Neural cell (in vitro differentiated cells): ENCODE results near the gene ST3GAL2. TPM values are rescaled to one million over a fixed set of nuclear protein-coding genes. Genes with fewer than 3 reads are reported as not detected.

ENCODE experiments used
- H2AFZ ChIP-seq: fragments of 200-600, 300-800 bp; sonication (generic), shearing (Covaris generic); 2 replicates; pipeline ENCODE4 v1.6.0; 2014; ENCODE audit warnings: low read depth, mild to moderate bottlenecking, antibody characterized with exemption, low read length, moderate library complexity
- H3F3A ChIP-seq: fragments of 200-600 bp; shearing (Covaris generic); 2 replicates; pipeline ENCODE4 v1.6.1; 2016; ENCODE audit warnings: mild to moderate bottlenecking, moderate library complexity, mixed read lengths, antibody characterized with exemption, low read length; ENCODE audit not compliant: insufficient read depth, poor library complexity, severe bottlenecking
- H3K27ac ChIP-seq: fragments of 200-600, 300-800 bp; sonication (generic), shearing (Covaris generic); 2 replicates; pipeline ENCODE4 v1.5.1; 2014; ENCODE audit warnings: mild to moderate bottlenecking, low read length, moderate library complexity
- H3K27me3 ChIP-seq: fragments of 300-800, 200-600 bp; sonication (generic), shearing (Covaris generic); 2 replicates; pipeline ENCODE4 v1.6.0; 2014; ENCODE audit warnings: mild to moderate bottlenecking, low read depth, low read length, moderate library complexity; ENCODE audit not compliant: insufficient read depth
- H3K36me3 ChIP-seq: fragments of 300-800, 200-600 bp; sonication (generic), shearing (Covaris generic); 2 replicates; pipeline ENCODE4 v1.5.1; 2014; ENCODE audit warnings: mild to moderate bottlenecking, antibody characterized with exemption, low read length, moderate library complexity; ENCODE audit not compliant: insufficient read depth
- H3K4me2 ChIP-seq: fragments of 300-800, 200-600 bp; sonication (generic), shearing (Covaris generic); 2 replicates; pipeline ENCODE4 v1.6.0; 2014; ENCODE audit warnings: mild to moderate bottlenecking, low read length
- H3K4me3 ChIP-seq: fragments of 300-800, 200-600 bp; sonication (generic), shearing (Covaris generic); 2 replicates; pipeline ENCODE4 v1.5.1; 2014; ENCODE audit warnings: mild to moderate bottlenecking, low read length, moderate library complexity
- H3K79me2 ChIP-seq: fragments of 200-600 bp; shearing (Covaris generic); replicated peaks from 2 replicates; pipeline ENCODE4 v1.6.0; 2014; ENCODE audit warnings: mild to moderate bottlenecking, low read length, moderate library complexity; ENCODE audit not compliant: insufficient read depth
- H3K9ac ChIP-seq: fragments of 300-800, 200-600 bp; sonication (generic), shearing (Covaris generic); 2 replicates; pipeline ENCODE4 v1.6.1; 2016; ENCODE audit warnings: mild to moderate bottlenecking, low read length, mixed read lengths
- H3K9me2 ChIP-seq: fragments of 200-600 bp; shearing (Covaris generic); 2 replicates; pipeline ENCODE4 v1.6.1; 2016; ENCODE audit warnings: mild to moderate bottlenecking, low read length, mixed read lengths; ENCODE audit not compliant: insufficient read depth
- H3K9me3 ChIP-seq: fragments of 200-600, 300-800 bp; sonication (generic), shearing (Covaris generic); 2 replicates; pipeline ENCODE4 v1.6.1; 2016; ENCODE audit warnings: mild to moderate bottlenecking, mixed run types, low read length, moderate library complexity, mixed read lengths
- H4K20me1 ChIP-seq: fragments of 200-600 bp; shearing (Covaris generic); 2 replicates; pipeline ENCODE4 v1.6.1; 2016; ENCODE audit warnings: mild to moderate bottlenecking, mixed run types; ENCODE audit not compliant: insufficient read depth
- EP300 ChIP-seq: fragments of 450-650 bp; conservative IDR thresholded peaks from 2 replicates; pipeline ENCODE4 v1.6.1; 2014; ENCODE audit warnings: antibody characterized with exemption, mild to moderate bottlenecking, moderate library complexity; ENCODE audit not compliant: poor library complexity, severe bottlenecking
- EZH2 ChIP-seq: fragments of 200-600, 300-800 bp; shearing (Covaris generic), sonication (generic); IDR thresholded peaks from 2 replicates; pipeline ENCODE4 v1.6.1; 2014; ENCODE audit warnings: antibody characterized with exemption, low read length, borderline replicate concordance, mild to moderate bottlenecking; ENCODE audit not compliant: insufficient read depth, poor library complexity, severe bottlenecking
- MXI1 ChIP-seq: fragments of 450-650 bp; conservative IDR thresholded peaks from 2 replicates; pipeline ENCODE4 v1.6.1; 2014; ENCODE audit warnings: antibody characterized with exemption, mild to moderate bottlenecking; ENCODE audit not compliant: poor library complexity, severe bottlenecking
- POLR2AphosphoS5 ChIP-seq: IDR thresholded peaks from 2 replicates; pipeline ENCODE4 v1.6.1; 2012
- RAD21 ChIP-seq: fragments of 450-650 bp; conservative IDR thresholded peaks from 2 replicates; pipeline ENCODE4 v1.6.1; 2014; ENCODE audit warnings: antibody characterized with exemption, mild to moderate bottlenecking, moderate library complexity
- REST ChIP-seq: IDR thresholded peaks from 2 replicates; pipeline ENCODE4 v1.6.1; 2012; ENCODE audit warnings: borderline replicate concordance
- SMC3 ChIP-seq: fragments of 450-650 bp; conservative IDR thresholded peaks from 2 replicates; pipeline ENCODE4 v1.6.1; 2014; ENCODE audit warnings: antibody characterized with exemption, mild to moderate bottlenecking, moderate library complexity; ENCODE audit not compliant: poor library complexity
- TAF1 ChIP-seq: IDR thresholded peaks from 2 replicates; pipeline ENCODE4 v1.6.1; 2012; ENCODE audit warnings: low read depth
- polyA plus RNA-seq: library from polyadenylated mRNA; depleted of rRNA; stranded (reverse); fragments of >200 nt; gene quantifications from 2 replicates; pipeline ENCODE4 v1.2.3, GENCODE V29; 2014
- TF ChIP-seq, protein P1 (sequence below): fragments of 450-650 bp; IDR thresholded peaks from 2 replicates; pipeline ENCODE4 v1.5.1; 2014; ENCODE audit warnings: antibody characterized with exemption, mild to moderate bottlenecking, moderate library complexity; ENCODE audit not compliant: poor library complexity, severe bottlenecking

The ST3GAL2 gene
- polyA plus RNA-seq, 1 donor from 2014 or later, result 19.4 TPM

- Histone ChIP-seq H3K27ac (no peak overlapping the region), H2AFZ (no peak overlapping the region), H3K4me3 (peak overlapping the region; percentile 80), H3K79me2 (no peaks in the 10 kb centered on the region), H3K9me3 (no peaks in the 10 kb centered on the region), H3K27me3 (no peaks in the 10 kb centered on the region), H4K20me1 (no peaks in the 10 kb centered on the region), H3F3A (peaks cover 5% of the 10 kb centered on the region), H3K9ac (no peak overlapping the region), H3K4me2 (no peak overlapping the region), H3K36me3 (no peaks in the 10 kb centered on the region), H3K9me2 (no peaks in the 10 kb centered on the region)
- TF ChIP-seq, protein P1, sequence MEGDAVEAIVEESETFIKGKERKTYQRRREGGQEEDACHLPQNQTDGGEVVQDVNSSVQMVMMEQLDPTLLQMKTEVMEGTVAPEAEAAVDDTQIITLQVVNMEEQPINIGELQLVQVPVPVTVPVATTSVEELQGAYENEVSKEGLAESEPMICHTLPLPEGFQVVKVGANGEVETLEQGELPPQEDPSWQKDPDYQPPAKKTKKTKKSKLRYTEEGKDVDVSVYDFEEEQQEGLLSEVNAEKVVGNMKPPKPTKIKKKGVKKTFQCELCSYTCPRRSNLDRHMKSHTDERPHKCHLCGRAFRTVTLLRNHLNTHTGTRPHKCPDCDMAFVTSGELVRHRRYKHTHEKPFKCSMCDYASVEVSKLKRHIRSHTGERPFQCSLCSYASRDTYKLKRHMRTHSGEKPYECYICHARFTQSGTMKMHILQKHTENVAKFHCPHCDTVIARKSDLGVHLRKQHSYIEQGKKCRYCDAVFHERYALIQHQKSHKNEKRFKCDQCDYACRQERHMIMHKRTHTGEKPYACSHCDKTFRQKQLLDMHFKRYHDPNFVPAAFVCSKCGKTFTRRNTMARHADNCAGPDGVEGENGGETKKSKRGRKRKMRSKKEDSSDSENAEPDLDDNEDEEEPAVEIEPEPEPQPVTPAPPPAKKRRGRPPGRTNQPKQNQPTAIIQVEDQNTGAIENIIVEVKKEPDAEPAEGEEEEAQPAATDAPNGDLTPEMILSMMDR, result no peak
- TF ChIP-seq RAD21, result no peak
- TF ChIP-seq MXI1, result no peak
- TF ChIP-seq REST, result no peak
- no peak for TF ChIP-seq EZH2
- no peak for TF ChIP-seq POLR2AphosphoS5
- no peak for TF ChIP-seq SMC3
- no peak for TF ChIP-seq TAF1
- no peak for TF ChIP-seq EP300
These were observed 59.9 kb downstream of the ST3GAL2 start for GRCh38 chr16:70378869-70379493.

- no peaks in the 10 kb centered on the region for H3K36me3 ChIP-seq
- no peak overlapping the region for H3K27ac ChIP-seq
- TF ChIP-seq EZH2, result no peak
- TF ChIP-seq TAF1, result no peak
- TF ChIP-seq, protein P1, result no peak
- TF ChIP-seq REST, result no peak
- no peak for TF ChIP-seq POLR2AphosphoS5
- TF ChIP-seq MXI1, result no peak
- no peak for TF ChIP-seq RAD21
- no peak for TF ChIP-seq EP300
- TF ChIP-seq SMC3, result no peak
These were observed 61.1 kb downstream of the ST3GAL2 start for GRCh38 chr16:70377782-70378181.

More at GRCh38 chr16:70377782-70378181, 61.1 kb downstream of the ST3GAL2 start:
- Histone ChIP-seq H3K79me2 (no peaks in the 10 kb centered on the region), H4K20me1 (no peaks in the 10 kb centered on the region), H2AFZ (no peak overlapping the region), H3K4me2 (no peak overlapping the region), H3F3A (peaks cover 5% of the 10 kb centered on the region), H3K9me3 (no peaks in the 10 kb centered on the region), H3K27me3 (no peaks in the 10 kb centered on the region), H3K9me2 (no peaks in the 10 kb centered on the region), H3K4me3 (no peak overlapping the region), H3K9ac (no peak overlapping the region)
